Fibroblast of skin of right biceps (primary cell): ENCODE measurements around the gene NUP107.

ENCODE experiments used
- DNase-seq: peaks from one replicate; pipeline ENCODE4 v3.0.0-alpha.2; 2013

NUP107 gene

GRCh38 chr12:68743356-68743755 is 56.6 kb downstream of the NUP107 start:
- peak; percentile 20 for DNase-seq

GRCh38 chr12:68745376-68745903 is 58.7 kb downstream of the NUP107 start:
- DNase-seq: no peak

GRCh38 chr12:68745904-68746571 is 59.3 kb downstream of the NUP107 start, which contains the start of gene SLC35E3:
SLC35E3 (plus strand) TSS chr12:68746176; CDS start chr12:68746378, 202 bp downstream.
- DNase-seq: peak; percentile 89

GRCh38 chr12:68746572-68747180 is 59.9 kb downstream of the NUP107 start:
- DNase-seq: peak; percentile 68

- no peak for DNase-seq
These were observed 62.7 kb downstream of the NUP107 start for GRCh38 chr12:68749443-68749842.

- no peak for DNase-seq
These were observed 63.1 kb downstream of the NUP107 start for GRCh38 chr12:68749861-68750260.

GRCh38 chr12:68750506-68750905 is 63.7 kb downstream of the NUP107 start:
- DNase-seq: no peak

GRCh38 chr12:68755536-68756243 is 68.9 kb downstream of the NUP107 start:
- DNase-seq: no peak

GRCh38 chr12:68759852-68760251 is 73.1 kb downstream of the NUP107 start:
- no peak for DNase-seq

GRCh38 chr12:68760806-68761441 is 74.1 kb downstream of the NUP107 start:
- no peak for DNase-seq

GRCh38 chr12:68761442-68761812 is 74.6 kb downstream of the NUP107 start:
- no peak for DNase-seq

- no peak for DNase-seq
These were observed 75.3 kb downstream of the NUP107 start for GRCh38 chr12:68761901-68762630.

- no peak for DNase-seq
These were observed 75.9 kb downstream of the NUP107 start for GRCh38 chr12:68762691-68763090.

- no peak for DNase-seq
These were observed 78.9 kb downstream of the NUP107 start for GRCh38 chr12:68765696-68766095.

- DNase-seq: no peak
These were observed 79.9 kb downstream of the NUP107 start for GRCh38 chr12:68766646-68767045.

- DNase-seq: no peak
These were observed 80.4 kb downstream of the NUP107 start for GRCh38 chr12:68767191-68767590.

GRCh38 chr12:68768431-68768939 is 81.7 kb downstream of the NUP107 start:
- peak; percentile 28 for DNase-seq

GRCh38 chr12:68769941-68770340 is 83.2 kb downstream of the NUP107 start:
- DNase-seq: no peak

GRCh38 chr12:68771223-68771925 is 84.6 kb downstream of the NUP107 start:
- no peak for DNase-seq

GRCh38 chr12:68772714-68773113 is 85.9 kb downstream of the NUP107 start:
- no peak for DNase-seq

GRCh38 chr12:68773582-68773981 is 86.8 kb downstream of the NUP107 start:
- DNase-seq: no peak
